ENCODE data around the gene TRAF3IP3.
"Not testable (repeated sequence)": the region's sequence is repeated elsewhere in the genome, so short reads cannot be mapped to it uniquely, and the experiment has no call there.

TRAF3IP3 gene

DNA sequence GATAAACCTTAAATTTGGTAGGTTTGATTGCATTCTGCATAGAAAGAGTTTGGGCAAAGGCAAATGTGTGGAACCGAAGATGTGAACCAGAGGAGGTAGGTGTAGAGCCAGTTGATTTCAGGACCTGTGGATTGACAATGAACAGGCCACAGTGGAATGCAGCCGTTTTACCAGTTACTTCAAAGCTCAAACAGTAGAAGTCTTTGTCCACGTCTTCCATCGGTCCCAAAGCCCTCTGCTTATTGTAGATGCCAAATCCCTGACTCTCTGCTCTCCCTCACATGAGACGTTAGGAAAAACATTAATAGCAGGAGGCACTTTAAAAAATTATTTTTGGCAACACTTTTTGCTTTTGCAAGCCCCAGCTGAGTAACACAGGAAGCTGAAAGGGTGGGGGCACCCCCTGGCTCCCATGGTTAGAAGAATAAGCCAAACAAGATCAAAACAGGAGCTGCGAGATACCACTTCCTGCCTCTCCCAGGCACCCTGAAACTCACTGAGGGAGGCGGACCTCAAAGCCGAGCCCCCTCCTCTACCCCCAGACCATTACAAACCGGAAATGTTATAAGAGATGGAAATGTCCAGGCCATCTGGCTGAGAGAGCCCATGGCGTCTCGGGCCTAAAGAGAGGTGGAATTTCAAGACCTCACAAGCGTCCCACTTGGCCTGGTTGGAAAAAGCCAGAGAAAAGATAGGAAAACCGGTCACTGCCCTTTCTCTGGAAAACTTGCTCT lies 13.5 kb downstream of the TRAF3IP3 start:
- DNase-seq: peak; percentile 78

GRCh38 chr1:209769971-209770370 lies 14.1 kb downstream of the TRAF3IP3 start:
- no peak for DNase-seq

- no peak for DNase-seq
Observed at GRCh38 chr1:209770636-209771415, 15.0 kb downstream of the TRAF3IP3 start.

- no peak for DNase-seq
Observed at GRCh38 chr1:209772126-209772525, 16.3 kb downstream of the TRAF3IP3 start.

- no peak for DNase-seq
Observed at GRCh38 chr1:209774592-209774991, 18.7 kb downstream of the TRAF3IP3 start.

DNA sequence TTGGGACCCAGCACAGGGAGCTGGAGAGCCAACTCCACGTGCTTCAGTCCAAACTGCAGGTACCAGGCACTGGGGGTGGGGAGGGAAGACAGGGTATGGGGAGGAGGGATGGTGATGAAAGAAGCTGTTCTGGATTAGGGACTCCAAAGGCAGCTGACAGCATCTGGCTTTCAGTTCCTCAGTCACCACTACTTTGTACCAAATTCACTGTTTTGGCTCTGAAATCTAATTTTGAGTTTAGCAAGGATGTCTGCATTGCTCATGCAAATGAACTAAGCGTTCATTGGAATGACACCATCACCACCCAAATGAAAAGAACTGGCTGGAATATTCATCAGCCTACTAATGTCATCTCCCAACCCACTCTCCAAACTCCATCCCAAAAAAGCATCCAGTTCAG lies 19.8 kb downstream of the TRAF3IP3 start:
- no peak for DNase-seq

GRCh38 chr1:209777587-209777986 lies 21.7 kb downstream of the TRAF3IP3 start:
- no peak for DNase-seq

DNA sequence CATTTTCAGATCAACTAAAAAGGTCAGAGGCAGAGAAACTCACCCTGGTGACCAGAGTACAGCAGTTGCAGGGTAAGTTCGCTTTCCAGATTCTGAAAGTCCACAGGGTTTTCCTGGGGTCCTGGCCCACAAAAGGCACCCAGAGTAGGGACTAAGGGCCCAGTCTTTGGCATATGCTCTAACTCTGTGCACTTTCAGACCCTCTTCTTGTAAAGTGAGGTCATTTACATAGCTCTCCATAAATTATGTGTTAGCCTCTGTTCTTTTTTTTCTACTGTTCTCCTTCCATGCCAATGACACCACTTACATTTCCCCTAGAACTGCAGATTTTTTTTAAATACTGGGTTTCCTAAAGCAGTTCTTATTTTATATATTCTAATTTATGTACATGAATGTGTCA lies 22.2 kb downstream of the TRAF3IP3 start:
- no peak for DNase-seq

GRCh38 chr1:209780268-209780667 lies 24.4 kb downstream of the TRAF3IP3 start:
- no peak for DNase-seq

DNA sequence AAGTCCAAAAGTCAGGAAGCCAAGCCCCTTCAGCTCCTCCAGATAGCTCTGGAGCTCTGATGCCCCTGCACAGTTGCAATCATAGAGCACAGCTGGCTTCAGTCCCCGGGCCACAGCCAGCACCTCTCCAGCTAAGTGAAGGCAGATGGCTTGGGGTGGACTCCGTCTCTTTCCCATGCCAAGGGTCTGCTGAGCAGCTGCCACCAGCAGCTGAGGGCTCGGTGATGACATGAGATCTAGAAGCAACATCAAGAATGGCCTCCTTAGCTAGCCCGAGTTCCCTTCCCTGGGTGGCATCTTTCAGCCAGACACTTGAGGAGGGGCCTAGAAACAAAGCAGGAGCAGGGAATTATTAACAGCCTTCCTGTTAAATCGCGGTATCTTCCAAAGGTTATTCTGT lies 27.5 kb downstream of the TRAF3IP3 start:
- DNase-seq: no peak

- peak; percentile 100 for DNase-seq
Observed at GRCh38 chr1:209784265-209785169, 28.7 kb downstream of the TRAF3IP3 start, which contains the start of gene C1orf74. TSS of gene C1orf74 (minus strand) at chr1:209784559. CDS start at chr1:209783634, 925 bp downstream.

- DNase-seq: no peak
Observed at GRCh38 chr1:209785592-209785991, 29.7 kb downstream of the TRAF3IP3 start.

GRCh38 chr1:209786146-209786545 lies 30.3 kb downstream of the TRAF3IP3 start:
- no peak for DNase-seq

DNA sequence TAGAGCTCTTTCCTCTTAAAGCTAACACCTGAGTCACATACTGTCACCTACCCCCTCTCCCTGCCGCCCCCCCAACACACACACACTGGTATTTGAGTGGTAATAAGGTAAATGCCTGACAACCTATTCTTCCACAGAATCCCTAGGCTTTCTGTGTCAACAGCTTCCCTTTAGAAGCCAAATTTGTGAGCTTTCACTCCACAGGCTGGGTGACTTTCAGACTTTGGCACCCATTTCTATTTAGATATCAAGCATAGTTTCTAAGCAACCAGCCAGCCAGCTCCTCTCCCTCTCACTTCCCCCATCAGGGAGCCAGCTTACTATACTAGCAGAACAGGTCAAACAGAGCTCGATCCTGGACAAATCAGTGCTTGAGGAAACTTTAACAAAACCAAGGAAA lies 31.7 kb downstream of the TRAF3IP3 start:
- DNase-seq: no peak

DNA sequence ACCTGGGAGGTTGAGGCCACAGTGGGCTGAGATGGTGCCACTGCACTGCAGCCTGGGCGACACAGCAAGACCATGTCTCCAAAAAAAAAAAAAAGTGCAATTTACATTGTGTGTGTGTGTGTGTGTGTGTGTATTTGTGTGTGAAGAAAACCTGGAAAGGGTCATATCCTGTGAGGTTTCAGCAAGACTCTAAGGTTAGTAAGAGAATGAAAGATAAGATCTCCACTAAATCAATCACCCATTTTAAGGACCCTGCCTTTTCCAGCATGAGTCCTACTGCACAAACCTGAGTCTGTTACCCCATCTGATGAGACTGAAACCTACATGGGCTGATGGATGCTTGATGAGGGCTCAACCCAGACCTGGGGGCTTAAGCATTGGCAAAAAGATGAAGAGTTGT lies 33.4 kb downstream of the TRAF3IP3 start:
- no peak for DNase-seq

DNA sequence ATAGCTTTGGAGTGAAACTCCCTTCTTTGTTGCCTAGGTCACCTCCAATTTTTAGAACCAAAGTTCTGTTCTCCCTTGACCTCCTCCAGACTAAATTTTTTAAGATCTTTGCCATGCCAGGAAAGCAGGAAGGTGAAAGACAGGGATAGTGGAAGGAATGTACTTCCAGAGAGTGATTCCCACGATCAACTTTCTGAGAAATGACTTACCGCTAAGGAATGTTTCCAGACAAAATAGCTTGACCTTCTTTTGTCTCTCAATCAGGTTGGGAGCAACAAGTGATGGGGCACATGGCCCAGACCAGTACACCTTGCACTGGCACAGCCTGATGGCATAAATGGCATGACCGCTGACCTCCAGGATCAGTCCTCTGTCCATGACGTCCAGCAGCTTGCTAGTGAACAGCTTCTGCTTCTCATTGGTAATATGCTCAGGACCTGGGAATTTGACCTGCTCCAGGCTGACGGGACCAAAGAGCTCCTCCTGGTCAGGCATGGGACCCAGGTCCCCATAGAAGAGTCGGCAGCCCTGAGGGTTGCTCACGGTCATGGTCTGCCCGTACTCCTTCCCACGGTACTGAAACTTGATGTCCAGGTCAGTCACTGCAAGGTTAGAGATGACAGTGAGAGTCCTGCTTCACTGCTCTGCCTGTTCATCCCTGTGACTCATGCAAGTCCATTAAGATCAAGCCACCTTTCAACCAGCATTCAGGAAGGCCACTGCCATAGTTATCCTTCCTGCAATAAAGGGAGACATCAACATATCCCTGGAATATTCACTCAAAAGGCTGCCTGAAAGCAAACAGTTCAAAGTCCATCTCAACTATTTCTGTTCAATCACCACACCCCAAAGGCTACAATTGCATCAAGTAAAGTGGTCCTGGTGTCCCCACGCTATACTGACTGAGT lies 34.7 kb downstream of the TRAF3IP3 start:
- no peak for DNase-seq

DNA sequence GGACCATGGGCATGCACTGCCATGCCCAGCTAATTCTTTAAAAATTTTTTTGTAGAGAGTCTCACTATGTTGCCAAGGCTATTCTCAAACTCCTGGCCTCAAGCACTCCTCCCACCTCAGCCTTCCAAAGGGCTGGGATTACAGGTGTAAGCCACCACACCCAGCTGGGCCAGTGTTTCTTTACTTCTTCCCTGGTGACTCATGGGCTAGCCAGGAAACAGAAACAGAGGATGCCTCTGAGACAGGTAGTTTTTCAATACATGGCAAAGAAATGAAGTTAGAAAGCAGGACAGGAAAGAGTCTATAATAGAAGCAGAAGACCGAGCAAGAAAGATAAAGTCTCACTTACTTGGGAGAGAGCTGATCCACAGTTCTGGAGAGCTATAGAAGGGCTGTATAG lies 36.1 kb downstream of the TRAF3IP3 start:
- DNase-seq: no peak

DNA sequence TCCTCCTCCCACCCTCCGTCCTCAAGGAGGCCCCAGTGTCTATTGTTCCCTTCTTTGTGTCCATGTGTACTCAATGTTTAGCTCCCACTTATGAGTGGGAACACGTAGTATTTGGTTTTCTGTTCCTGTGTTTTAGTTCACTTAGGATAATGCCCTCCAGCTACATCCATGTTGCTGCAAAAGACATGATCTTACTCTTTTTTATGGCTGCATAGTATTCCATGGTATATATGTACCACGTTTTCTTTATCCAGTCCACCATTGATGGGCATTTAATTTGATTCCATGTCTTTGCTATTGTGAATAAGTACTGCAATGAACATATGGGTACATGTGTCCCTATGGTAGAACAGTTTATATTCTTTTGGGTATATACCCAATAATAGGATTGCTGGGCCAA lies 37.9 kb downstream of the TRAF3IP3 start:
- DNase-seq: not testable (repeated sequence)

DNA sequence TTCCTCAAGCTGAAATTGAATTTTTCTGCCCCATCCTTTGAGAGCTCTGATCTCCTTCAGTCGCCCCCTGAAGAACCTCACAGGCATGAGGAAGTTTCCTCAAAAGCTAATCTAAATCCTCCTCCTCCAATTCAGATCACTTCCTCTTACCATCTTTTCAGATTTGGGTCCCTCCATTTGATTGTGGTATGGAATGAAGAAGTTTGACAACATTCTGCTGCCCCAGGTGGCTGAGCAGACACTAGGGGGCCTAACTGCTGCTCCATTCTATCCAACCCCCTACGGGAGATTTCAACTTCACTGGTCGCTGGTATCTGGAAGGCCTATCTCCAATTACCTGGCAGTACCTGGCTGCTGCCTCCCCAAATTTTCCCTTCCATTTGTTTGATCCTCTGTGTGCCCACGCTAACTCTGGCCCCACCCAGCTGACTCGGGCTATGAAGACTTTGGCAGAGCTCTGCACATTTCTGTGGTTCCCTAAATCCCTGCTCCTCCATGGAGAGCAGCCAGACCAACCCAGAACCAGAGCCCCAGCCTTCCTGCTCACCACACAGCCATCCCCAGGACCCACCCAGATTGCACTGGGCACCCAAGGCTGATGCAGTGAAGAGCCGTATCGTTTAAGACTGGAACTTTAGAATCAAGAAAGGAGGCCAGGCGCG lies 42.3 kb downstream of the TRAF3IP3 start:
- no peak for DNase-seq

DNA sequence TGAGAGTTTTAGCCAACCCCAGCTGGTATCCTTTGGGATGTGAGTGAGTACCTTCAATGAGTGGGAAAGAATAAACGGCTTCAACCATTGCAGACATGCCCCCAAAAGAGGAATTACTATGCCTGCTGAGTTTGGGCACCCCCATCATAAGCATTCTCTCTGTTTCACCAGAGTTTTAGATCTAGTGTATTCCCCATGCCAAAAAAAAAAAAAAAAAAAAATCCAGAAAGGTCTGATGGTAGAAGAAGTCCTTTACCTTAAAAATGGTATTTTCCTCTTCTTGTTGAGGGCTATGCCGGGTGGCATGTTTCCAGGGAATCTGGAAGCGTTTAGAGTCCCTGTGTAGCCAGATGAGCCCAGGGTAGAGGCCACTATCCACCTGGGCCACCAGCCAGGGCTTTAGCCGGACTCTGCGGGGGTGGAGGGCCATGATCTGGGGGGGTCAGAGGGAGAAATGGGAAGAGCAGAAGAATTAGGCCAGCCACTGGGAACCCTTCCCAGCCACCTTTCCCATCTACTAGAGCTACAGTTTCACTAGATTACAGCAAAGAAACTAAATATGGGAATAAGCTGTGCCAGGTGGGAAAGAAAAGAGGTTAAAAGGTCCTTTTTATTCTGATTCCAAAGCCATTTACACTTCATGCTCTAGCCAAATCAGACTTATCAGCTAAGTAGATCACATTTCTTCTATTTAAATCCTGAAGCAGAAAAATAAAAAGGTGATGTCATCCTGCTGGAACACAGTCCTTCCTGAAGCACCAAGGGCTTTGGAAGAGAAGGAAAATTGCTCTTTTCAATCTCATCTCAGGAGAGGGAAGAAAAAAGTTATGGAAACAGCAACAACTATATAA lies 45.4 kb downstream of the TRAF3IP3 start:
- DNase-seq: no peak

All from activated CD8-positive, alpha-beta memory T cell treated with anti-CD3 and anti-CD28 coated beads, Interleukin-2, amount 50 U/mL, for 48 hours (primary cell).